ENCODE measurements around the gene TLR7.

TLR7 gene

DNA sequence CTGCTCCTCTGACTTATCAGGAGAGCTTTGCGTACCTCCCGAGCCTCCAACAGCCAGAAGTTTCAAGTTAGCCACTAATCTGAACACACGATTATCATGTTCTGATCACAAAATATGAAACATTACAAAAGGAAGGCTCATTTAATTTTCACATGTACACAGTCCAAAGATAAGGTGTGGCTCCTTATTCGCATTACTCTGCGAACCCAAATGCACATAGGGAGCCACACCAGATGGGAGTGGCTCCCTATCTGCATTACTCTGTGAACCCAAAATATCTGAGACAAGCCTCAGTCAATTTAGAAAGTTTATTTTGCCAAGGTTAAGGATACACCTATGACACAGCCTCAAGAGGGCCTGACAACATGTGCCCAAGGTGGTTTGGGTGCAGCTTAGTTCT lies 68.0 kb downstream of the TLR7 start:
- DNase-seq: no peak

DNA sequence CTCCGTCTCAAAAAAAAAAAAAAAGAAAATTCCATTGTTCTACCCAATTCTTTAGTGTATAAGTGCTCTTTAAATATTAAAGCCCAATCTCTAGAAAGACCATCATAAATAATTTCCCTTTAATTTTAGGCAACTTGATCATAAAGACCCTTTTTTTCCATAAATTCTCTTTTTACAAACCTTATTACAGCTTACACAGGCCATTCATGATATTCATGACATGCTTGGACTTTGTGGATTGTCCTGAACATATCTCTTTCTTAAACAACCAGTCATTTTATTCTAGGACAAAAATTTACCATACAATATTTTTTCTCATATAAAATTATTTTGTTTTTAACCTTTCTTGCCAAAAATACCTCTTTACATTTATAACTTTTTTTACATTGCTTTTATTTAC lies 70.1 kb downstream of the TLR7 start:
- no peak for DNase-seq
